Measurements from ENCODE around the gene JMJD8.

GRCh38 chr16:640614-641013 is 43.5 kb downstream of the JMJD8 start:
- TF ChIP-seq CTCF (IDR thresholded peaks at IDR 0.05) (no peak), POLR2A (IDR thresholded peaks at IDR 0.05) (no peak), EP300 (IDR thresholded peaks at IDR 0.05) (no peak)
